HG02571 (cell line): ENCODE data around the gene PITX1.
"Not testable (repeated sequence)": the region's sequence is repeated elsewhere in the genome, so short reads cannot be mapped to it uniquely, and the experiment has no call there.

ENCODE experiments used
- ATAC-seq: cut with Tn5 transposase; IDR thresholded peaks from one replicate; pipeline ENCODE4 v1.9.1; 2021; ENCODE audit warnings: mild to moderate bottlenecking, moderate library complexity; ENCODE audit not compliant: unreplicated experiment

The PITX1 gene

DNA sequence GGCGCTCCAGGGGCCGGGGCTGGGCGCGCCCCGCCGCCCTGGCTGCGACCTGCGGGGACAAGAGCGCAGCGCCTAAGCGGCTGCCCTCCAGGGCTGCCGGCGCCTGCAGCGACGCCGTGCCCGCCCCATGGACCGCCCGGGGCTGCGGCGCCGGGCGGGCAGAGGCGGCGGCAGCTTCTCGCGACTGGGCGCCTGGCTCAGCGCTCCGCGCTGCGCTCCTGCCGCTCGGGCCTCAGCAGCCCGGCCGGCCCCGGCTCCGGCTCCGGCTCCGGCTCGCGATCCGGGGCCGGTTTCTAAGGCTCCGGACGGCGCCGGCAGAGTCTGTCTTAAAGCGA is at the start of gene PITX1:
Gene PITX1, minus strand, starts transcription at position 328 of the 335 bp plus-strand sequence. CDS start 347 bp downstream, outside the sequence.
- no peak for ATAC-seq

DNA sequence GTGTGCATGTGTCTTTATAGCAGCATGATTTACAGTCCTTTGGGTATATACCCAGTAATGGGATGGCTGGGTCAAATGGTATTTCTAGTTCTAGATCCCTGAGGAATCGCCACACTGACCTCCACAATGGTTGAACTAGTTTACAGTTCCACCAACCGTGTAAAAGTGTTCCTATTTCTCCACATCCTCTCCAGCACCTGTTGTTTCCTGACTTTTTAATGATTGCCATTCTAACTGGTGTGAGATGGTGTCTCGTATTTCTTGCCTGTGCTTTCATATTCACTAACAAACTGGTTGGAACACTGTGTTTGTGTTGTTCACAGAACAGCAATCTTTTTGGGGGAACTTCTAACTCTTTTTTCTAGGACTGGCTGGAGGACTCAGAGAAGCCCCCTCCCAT is 49.3 kb upstream of the PITX1 start:
- ATAC-seq = not testable (repeated sequence)

DNA sequence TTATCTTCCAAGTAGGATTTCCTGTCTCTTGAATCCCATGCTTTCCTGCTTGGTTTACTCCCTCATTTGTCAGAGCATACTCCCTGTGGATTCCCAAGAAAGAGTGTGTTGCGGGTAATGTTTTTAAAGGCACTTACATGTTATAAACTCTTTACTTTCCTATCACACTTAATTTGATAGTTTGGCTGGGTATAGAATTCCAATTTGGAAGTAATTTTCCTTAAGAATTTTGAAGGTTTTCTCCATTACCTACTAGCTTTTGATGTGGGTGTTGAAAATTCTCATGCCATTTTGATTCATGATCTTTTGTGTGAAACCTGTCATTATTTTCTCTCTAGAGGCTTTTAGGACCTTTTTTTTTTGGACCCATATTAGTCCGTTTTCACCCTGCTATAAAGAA is 47.2 kb upstream of the PITX1 start:
- ATAC-seq = no peak

DNA sequence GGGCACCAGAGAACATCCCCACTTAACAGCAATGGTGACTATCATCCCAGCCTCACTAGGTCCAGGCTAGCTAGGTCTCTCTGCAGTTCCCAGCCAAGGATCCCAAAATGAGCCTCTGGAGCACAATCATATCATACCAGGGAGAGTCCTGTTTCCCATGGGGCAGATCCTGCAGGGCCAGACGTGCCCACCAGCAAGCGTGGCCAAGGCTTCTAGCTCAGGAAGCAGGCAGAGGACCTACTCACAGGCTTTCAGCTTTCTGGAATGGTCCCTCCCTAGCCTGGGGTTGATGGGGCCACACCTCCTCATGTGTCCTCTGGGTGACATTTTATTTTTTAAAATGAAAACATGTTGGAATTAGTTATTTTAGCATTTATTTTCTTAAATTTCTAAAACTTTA is 45.7 kb upstream of the PITX1 start:
- ATAC-seq = no peak

DNA sequence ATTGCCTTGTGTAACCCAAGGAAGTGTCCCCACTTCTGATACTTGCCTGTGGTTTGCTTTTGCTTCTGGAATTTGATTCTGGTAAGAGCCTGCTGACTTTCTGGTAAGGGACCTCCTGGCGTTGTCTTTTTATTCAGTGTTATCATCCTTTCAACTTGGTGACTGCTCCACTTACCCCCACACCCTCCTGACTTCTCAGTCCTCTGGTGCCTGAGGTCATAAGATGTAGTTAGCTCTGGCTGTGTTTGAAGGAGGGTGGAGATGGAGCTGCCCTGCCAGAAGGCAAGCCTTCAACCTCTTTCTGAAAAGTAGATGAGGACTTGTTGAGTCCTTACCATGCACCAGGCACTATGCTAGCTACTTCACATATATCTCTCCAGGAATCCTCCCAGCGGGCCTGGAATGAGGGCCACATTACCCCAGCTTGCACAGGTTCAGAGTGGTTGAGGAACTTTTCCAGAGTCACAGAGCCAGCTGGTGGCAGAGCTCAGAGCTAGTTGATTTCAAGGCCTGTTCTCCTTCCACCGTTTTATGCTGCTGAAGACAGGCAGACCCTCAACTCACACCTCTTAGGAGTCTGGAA is 45.2 kb upstream of the PITX1 start:
- no peak for ATAC-seq

DNA sequence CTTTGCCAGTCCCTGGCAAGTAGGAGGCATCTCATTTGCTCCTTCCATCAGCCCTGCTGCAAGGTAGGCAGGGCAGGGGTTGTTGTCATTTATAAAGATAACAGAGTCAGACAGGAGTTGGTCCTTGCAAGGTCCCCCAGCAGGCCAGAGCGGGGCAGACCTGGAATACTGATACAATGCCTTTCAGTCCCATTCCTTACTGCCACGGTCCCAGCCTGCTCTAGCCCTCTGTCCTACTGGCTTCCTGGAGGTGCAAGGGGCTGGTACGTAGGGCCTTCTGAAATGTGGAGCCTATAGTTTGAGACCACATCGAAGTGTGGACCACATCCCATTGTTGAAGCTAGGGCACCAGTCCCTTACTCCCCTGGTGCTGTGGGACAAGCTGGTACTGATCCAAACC is 42.8 kb upstream of the PITX1 start:
- no peak for ATAC-seq

DNA sequence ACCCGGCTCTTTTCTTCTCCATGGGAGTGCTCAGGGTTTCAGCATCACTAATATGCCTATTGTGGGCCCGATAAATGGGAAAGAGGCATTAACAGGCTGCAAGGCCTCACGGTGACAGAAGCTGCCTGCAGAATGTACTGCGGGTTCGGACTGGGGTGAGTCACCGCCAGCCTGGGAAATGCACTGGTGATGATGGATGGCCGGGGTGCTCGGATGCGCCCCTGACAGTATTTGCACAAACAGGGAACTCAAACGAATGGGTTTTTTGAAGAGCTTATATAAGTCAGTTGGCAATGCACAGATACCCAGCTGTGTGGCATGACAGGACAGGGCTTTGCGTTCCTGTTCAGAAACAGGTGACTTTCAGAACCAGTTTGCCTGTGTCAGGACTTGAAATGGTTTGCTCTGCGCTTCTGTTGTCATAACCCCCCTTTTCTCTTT is 42.0 kb upstream of the PITX1 start:
- no peak for ATAC-seq

DNA sequence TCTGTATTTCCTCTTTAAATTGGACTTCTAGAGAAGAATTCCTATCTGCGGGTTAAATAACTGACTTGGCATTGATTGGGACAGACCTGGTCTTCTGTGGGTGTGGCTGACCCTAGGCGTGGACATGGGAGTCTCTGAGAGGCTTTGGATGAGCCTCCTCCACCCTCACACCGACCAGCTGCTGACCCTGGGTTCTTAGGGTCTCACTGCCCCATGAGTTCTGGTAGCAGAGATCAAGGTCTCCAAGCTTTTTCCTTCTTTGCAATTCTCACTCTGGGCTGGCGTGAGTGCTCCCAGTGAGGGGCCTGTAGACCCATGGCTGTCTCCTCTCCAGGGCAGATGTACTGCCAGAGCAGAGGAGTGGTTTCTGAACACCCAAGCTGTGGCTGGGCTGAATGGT is 41.6 kb upstream of the PITX1 start:
- no peak for ATAC-seq

DNA sequence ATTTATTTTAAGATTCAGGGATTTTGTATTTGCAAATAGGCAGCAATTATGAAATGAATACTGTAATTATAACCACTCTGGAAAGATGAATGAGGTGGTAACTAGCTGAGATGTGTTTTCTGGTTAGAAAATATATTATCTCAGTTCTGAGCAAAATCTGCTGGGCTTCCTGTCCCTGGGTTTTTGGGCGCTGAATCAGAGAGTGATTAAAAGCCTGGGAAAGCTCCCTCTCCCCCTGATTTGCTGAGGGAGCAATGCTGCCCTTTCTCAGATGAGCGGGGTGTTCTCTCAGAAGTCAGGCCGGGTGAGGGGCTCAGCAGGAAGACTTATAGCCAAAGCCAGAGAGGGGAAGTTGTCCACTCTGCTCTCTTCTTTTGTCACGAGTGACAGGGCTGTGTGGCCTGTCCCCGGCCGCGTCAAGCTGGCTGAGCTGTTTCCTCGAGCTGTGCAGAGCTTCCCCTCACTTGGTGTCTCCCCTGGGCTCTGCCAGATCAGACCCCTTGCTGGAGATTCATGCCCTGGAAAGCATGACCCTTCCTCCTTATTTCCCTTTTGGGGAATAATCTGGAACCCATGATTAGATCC is 39.8 kb upstream of the PITX1 start:
- no peak for ATAC-seq

DNA sequence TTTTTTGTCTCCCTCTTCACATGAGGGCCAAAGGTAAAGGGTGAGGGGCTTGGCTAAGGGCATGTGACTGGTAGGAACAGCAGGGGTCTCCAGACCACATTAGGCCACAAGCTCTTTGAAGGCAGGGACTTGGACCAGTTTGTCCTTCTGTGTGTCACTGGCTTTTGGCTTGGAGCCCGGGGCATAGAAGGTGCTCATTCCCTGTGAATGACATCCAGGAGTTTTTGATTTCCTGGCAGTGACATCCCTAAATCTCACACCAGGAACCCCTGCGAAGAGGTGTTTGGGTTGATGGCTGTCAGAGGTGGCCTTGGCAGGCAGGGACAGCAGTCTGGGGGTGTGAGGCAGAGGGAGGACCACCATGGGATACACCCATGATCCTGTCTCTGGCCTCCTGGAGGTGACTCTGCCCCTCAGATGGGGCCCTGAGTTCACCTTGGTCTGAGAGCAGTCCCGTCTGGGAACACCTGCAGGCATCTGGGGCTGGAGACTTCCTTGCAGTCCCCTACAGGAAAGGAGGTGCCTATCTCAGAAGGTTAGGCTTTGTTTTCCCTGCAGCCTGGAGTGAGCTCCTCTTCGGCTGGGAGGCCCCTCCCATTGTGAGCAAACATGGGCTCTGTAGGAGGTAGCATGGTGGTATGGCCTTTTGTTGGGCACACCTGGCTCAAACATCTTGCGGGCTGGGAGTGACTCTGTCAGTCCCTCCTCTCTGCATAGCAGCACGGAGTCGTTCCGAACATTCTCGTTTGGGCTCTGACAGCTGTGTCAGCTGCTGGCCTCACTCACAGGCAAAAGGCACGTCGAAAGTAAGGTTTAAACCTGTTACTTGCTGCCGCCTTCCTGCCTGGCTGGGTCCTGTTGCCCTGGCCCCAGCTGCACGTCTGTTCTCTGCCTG is 38.6 kb upstream of the PITX1 start:
- ATAC-seq = no peak

DNA sequence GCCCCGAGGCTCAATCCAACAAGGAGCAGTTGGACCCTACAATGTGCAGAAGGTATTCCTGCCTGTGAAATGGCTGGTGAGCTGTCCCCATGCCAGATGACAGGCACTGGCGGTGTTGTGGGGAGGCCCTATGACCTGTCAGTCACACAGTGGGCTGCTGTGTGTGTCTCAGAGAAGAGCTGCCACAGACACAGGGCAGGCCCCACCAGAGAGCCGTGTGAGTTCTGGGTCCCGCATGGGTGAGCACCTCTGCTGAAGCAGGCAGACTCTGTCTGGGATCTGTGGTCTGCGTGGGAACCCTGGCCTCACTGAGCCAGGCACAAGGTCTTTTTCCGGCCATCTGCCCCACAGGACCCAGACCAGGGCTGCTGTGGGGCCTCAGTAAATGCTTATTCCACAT is 37.3 kb upstream of the PITX1 start:
- no peak for ATAC-seq

DNA sequence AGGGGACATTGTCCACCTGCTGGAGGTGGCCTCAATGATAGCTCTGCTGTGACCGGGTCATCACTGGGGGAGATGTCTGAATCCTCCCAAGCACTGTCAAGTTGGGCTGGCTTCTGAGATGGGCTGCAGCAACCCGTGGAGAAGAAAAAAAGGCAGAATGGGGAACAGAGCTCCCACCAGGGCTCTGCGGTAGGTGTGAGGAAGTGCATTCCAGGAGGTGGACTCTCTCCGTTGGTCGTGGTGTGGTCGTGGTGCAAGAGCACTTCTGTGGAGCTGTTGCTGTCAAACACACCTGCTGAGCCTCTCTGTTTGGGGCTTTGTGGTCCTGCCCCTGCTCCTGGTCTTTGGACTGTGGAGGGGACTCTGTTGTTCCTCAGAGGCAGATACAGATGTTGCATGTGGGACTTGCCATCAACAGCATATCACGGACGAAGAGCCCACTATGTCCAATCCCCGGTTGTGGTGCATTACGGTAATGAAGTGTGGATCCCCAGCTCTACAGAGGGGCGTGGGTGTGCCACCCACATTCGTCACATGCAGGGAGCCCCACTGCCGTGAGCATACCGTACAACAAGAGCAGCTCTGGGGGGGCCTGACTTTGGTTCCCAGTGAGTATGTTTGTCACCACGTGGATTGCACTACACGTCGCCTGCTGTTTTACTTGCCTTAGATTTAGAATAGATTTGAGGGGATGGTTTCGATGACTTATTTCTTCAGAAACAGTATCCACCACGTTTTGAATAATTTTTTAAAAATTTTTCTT is 36.0 kb upstream of the PITX1 start:
- no peak for ATAC-seq

DNA sequence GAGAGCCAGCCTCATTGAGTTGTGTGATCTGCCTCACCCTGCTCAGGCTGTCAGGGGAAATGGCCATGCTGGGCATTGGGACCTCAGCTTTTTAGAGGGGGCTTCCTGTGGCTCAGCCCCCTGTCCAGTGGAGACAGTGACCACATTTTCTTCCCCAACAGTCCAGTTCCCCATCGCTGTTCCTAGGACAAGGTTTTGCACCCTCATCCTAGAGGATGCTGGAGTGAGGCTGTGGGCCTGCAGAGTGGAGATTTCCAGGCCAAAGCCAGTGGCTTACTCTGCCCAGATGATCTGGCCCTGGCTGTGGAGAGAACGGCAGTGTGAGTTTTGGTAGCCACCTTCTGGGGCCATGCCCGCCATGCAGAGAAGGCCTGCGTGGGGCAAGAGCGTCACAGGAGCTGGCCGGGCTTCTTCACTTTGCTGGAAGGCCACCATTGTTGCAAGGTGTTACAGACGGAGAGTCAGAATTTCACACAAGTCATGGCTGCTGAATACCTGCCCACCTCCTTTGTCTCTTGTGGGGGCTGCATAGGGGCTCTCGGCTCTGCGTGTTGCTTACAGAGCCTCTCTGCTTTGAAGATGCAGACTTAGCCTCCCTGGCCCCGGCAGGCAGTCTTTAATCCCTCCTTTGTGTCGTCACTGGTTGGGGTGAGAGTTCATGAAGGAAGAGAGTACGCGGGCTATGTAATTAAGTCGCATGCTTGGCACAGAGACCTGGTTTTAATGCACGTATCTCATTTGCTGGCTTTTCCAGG is 35.2 kb upstream of the PITX1 start:
- no peak for ATAC-seq

DNA sequence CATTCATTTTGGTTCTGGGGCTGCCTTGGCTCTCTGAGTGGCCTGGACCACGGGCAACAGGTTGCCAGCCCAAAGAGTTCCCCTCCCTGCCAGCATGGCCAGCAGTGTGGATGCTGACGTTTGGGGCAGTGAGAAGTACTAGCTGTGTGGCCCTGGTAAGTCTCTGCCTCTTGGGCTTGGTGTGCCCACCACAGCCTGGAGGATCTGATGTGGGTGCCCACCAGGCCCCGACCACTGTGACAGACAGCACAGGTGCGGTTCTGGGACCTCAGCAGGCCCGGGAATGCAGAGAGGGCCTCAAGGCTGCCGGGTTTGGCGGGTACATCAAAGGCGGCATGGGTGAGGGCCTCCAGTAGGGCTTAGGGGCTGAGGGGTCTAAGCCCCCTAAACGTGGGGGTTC is 33.6 kb upstream of the PITX1 start:
- ATAC-seq = no peak

DNA sequence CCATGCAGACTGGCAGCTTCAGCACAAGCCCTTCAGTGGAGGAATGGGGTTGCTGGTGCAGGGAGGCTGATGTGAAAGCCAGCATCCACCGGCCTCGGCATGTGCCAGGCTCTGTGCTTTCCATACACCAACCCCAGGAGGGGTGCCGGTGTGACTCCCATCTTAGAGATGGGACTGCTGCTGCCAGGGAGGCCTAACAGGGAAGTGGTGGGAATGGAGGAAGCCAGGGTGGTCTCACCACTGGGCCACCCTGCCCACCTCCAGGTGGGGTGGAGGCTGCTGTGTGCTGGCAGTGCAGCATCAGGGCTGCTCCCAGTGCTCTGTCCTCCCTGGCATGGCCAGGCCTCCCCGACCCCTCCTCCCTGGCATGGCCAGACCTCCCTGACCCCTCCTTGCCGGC is 32.8 kb upstream of the PITX1 start:
- no peak for ATAC-seq

DNA sequence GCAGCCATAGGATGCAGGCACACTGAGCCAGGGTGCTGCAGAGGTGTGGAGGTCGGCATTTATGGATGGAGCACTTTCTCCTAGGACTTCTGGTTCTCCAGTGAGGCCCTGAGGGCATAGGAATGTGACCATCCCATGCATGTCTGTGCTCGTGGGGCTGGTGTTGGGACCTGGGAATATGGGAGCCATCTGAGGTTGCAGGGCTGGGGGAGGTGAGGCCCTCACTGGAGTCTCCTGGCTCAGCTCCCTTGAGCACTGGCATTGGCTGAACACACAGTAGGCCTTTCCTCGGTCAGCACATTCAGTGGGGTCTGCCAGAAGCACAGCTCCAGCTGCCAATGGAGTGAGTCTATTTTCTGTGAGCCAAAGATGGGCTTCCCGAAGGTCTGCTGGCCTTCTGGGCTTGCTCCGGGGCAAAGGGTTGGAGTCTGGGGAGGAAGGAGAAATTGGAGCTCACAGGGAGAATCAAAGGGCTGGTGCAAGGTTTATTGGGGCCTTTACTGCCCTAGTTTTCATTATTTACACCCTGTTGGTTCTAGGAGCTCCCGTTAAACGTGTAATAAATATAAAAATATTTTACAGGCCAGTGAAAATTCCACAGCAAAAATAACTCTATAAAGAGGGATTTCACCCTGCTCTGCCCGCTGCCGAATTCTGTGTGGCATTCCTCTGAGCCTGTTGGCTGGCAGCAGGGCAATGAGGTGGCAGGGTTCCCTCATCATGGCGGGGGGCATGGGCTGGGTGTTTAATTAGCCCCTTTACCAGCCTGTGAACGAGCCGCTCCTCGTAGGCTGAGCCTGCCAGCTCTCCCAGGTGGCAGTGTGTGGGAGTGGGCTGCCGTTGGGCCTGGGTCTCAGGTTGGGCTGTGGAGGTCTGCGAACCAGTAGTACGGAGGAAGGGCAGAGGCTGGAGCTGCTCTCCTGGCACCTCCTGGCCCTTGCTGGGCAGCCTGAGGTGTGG is 31.6 kb upstream of the PITX1 start:
- no peak for ATAC-seq

DNA sequence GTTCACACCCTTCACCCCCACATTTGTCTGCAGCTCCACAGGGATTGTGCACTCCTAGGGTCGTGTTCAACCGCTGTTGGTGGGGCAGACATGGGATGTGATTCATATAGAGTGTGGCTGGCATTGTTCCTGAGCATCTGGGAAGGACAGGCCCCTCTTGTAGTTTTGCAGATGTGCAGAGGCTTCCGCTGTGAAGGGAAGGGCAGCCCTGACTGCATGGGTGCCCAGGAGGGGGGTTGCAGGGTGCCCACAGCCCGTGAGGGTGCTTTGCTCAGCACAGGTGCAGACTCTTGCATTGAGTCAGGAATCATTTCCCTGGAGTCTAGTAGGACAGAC is 30.2 kb upstream of the PITX1 start:
- ATAC-seq = no peak

DNA sequence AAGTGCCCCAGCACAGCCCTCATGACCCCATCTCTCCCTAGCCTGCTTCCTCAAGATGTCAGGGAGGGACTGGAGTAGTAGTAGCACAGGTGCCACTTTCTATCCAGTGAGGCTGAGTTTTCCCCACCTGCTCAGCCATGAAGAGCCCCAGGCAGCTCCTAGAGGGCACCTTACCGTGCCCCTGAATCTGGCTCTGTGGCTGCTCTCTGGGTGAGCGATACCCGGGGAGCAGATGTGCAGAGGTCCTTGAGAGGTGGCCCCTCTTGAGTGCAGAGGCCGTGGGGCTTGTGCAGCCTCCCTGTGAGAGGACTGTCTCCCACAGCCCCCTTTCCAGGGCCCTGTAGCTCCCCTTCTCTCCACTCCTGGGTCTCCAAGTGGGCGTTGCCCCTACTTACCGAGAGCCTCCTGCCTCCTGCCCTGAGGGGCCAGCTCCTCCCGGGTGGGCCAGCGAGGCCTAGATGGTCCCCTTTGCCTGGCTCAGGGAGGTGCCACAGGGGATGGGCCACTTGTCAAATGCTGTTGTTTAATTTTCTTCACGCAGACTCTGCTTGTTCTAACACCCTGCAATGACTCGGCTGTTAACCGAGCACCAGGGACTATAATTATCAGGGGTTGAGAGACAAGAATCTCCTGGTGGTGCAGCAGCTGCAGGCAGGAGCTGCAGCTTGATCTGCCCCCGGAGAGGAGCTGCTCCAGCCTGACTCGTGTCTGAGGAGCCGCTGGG is 29.6 kb upstream of the PITX1 start:
- no peak for ATAC-seq

DNA sequence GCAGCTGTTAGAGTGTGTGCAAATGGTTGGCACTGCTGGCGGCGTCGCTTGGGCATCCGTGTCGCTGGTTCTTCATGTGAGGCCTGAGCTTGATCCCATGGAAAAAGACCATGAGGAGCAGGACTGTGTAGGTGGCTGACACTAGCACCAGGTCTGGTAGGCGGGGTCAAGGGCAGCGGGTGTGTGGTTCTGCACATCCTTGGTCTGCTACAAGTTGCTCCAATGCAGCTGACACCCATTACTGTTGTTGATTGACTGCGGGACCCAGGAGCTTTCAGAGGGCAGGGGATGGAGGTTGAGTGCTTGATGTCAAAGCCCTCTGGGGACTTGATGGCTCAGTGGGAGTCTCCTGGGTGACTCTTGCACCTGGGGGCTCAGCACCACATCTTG is 29.0 kb upstream of the PITX1 start:
- no peak for ATAC-seq
